Left ventricle myocardium inferior (tissue), 1 donor: ENCODE results near the gene CD109. TPM values are rescaled to one million over a fixed set of nuclear protein-coding genes. Genes with fewer than 3 reads are reported as not detected.

ENCODE experiments used
- DNase-seq: peaks from one replicate; pipeline ENCODE4 v3.0.0-alpha.2; 2020
- H3K27ac ChIP-seq: fragments of 200-600 bp; replicated peaks from 2 replicates; pipeline ENCODE4 v1.8.0; 2021
- H3K27me3 ChIP-seq: fragments of 200-600 bp; 2 replicates; pipeline ENCODE4 v1.8.0; 2021; ENCODE audit warnings: low read depth
- H3K36me3 ChIP-seq: fragments of 200-600 bp; 2 replicates; pipeline ENCODE4 v1.8.0; 2021
- H3K4me1 ChIP-seq: fragments of 200-600 bp; 2 replicates; pipeline ENCODE4 v1.8.0; 2021
- H3K4me3 ChIP-seq: fragments of 200-600 bp; 2 replicates; pipeline ENCODE4 v1.8.0; 2021; ENCODE audit warnings: mild to moderate bottlenecking, moderate library complexity
- H3K9me3 ChIP-seq: fragments of 200-600 bp; replicated peaks from 2 replicates; pipeline ENCODE4 v1.8.0; 2021
- CTCF ChIP-seq: fragments of 200-600 bp; IDR thresholded peaks from 2 replicates; pipeline ENCODE4 v1.8.0; 2021; ENCODE audit warnings: antibody characterized with exemption, mild to moderate bottlenecking, borderline replicate concordance
- intact Hi-C: fragments of 100-400 bp; cut with micrococcal nuclease; formaldehyde crosslinking; loops from one replicate; pipeline ENCODE4 v1.11.0; 2022
- total RNA-seq: library from RNA; stranded (reverse); fragmentation: NEBNext Ultra II Directional; extraction: Animal tissue kit (Norgen Biotek cat#: 25700); gene quantifications from one replicate; pipeline ENCODE4 v1.2.1, GENCODE V29; 2021
- donor health status: DM: no; HTN: yes; CAD: no; lungs with severe emphysema.

Gene CD109
- total RNA-seq, 1 donor from 2014 or later: 9.1 TPM

GRCh38 chr6:73690056-73690455, 5.9 kb upstream of the CD109 start:
- Histone ChIP-seq H3K4me3 (no peak overlapping the region), H3K9me3 (peaks cover 3% of the 10 kb centered on the region), H3K27ac (no peak overlapping the region), H3K27me3 (no peaks in the 10 kb centered on the region), H3K4me1 (peaks cover 5% of the 10 kb centered on the region), H3K36me3 (no peaks in the 10 kb centered on the region)
- DNase-seq: no peak
- intact Hi-C loops: no loop called here
- no peak for TF ChIP-seq CTCF

DNA sequence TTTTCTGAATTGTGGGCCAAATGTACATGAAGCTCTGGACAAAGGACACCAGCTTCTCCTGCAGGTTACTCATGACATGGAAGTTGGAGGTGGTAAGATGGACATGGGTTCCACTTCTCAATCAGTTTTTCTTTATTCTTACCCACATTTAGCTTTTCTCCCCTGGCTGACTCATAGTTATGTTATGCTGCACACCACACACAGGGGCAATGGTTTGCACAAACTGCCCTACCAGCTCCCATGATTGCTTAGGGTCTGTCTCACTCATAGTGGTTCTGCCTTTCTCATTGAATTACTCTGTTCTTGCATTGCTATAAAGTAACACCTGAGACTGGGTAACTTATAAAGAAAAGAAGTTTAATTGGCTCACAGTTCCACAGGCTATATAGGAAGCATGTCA, 4.5 kb upstream of the CD109 start:
- Histone ChIP-seq H3K4me1 (peaks cover 20% of the 10 kb centered on the region), H3K4me3 (no peak overlapping the region), H3K36me3 (no peaks in the 10 kb centered on the region), H3K27ac (no peak overlapping the region), H3K27me3 (no peaks in the 10 kb centered on the region), H3K9me3 (no peaks in the 10 kb centered on the region)
- intact Hi-C loops: no loop called here
- no peak for TF ChIP-seq CTCF
- DNase-seq: no peak

DNA sequence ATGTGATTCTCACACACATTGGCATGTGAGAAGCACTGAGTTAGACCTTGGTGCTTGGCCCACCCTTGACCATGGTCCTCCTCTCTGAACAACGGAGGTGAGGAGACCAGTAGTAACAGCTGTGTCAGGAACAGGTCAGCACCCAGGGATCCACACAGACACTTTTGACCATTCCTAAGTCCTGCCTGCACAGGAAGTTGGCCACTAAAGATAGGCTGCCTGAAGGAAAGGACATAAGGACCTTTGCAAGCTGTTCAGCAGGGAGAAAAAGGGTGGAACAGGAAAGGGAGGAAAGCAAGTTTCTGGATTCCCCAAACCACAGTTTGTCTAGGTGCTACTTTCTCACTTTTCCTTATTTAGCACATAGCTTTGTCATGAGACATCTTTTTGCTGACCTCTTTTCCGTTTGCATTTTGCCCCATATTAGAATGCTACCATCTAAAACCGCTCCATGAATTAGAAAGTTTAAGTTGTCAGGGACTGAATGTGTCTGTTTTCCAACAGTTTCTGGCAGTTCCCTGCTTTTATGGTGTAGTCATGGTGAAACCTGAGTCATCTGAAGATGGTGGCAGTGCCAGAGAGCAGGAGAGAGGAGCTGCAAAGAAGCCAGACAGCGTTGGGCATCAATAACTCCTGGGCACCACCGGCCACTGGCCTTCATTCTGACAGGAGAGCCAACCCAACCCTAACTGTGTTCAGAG, 1.1 kb upstream of the CD109 start:
- peak overlapping the region; percentile 84 for H3K4me3 ChIP-seq
- intact Hi-C loops: no loop called here
- TF ChIP-seq CTCF: no peak

GRCh38 chr6:73696966-73697655, 1.1 kb downstream of the CD109 start:
- no peak for DNase-seq
- H3K9me3 ChIP-seq: no peaks in the 10 kb centered on the region
- H3K27me3 ChIP-seq: no peaks in the 10 kb centered on the region
- TF ChIP-seq CTCF: no peak
- peaks cover 16% of the 10 kb centered on the region for H3K36me3 ChIP-seq
- intact Hi-C loops: no loop called here
- H3K27ac ChIP-seq: peak overlapping the region; percentile 86
- H3K4me1 ChIP-seq: peaks cover 47% of the 10 kb centered on the region
- peak overlapping the region; percentile 84 for H3K4me3 ChIP-seq

More for the DNA sequence above, 1.1 kb upstream of the CD109 start:
- Histone ChIP-seq H3K27me3 (no peaks in the 10 kb centered on the region), H3K27ac (peak overlapping the region; percentile 86), H3K36me3 (peaks cover 11% of the 10 kb centered on the region), H3K9me3 (no peaks in the 10 kb centered on the region), H3K4me1 (peaks cover 45% of the 10 kb centered on the region)
- no peak for DNase-seq

DNA sequence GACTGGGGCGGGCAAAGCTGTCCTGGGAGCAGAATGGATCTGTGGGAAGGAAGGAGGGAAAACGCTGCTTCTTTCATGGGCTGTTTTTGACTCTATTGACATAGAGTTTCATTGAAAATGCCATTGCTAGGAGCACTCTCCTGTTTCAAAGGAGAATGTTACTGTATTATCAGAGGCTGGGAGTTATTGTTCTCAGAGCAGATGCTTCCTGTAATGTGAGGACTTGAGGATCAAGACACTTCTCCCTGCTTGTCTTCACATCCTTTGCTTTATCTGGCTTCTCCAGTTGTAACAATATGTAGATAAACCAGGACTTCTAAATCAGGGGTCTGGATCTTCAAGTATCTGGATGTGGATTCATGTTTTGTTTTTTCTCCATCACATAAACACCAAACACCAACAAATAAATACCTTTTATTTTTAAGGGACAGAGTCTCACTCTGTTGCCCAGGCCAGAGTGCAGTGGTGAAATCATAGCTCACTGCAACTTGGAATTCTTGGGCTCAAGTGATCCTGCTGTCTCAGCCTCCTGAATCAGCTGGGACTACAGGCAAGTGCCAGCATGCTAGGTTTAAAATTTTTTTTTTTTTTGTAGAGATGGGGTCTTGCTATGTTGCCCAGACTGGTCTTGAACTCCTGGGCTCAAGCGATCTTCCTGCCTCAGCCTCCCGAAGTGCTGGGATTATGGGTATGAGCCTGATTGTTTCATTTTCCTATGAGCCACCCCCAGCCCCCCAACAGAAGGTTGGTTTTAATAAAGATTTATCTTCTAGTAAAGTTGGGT, 3.9 kb downstream of the CD109 start:
- peaks cover 16% of the 10 kb centered on the region for H3K36me3 ChIP-seq
- H3K27ac ChIP-seq: peak overlapping the region; percentile 35
- no peaks in the 10 kb centered on the region for H3K9me3 ChIP-seq
- peaks cover 62% of the 10 kb centered on the region for H3K4me1 ChIP-seq
- no peak for DNase-seq
- no peaks in the 10 kb centered on the region for H3K27me3 ChIP-seq
- H3K4me3 ChIP-seq: no peak overlapping the region
- no peak for TF ChIP-seq CTCF
- intact Hi-C loops: no loop called here
